Sigmoid colon (tissue), 7 donors: Measurements from ENCODE around the gene TCF12. TPM values are rescaled to one million over a fixed set of nuclear protein-coding genes. Genes with fewer than 3 reads are reported as not detected.

ENCODE experiments used
- DNase-seq: peaks from one replicate; pipeline ENCODE4 v3.0.0-alpha.2; 2019
- H3K27ac ChIP-seq, 4 donors: fragments of 200-600 bp; sonication (generic); one replicate each; pipeline ENCODE4 v1.5.1; 2016 to 2019; ENCODE audit warnings: mild to moderate bottlenecking in 1 of 4
- H3K27me3 ChIP-seq, 3 donors: fragments of 200-600 bp; sonication (generic); one replicate each; pipeline ENCODE4 v1.5.1; 2019; ENCODE audit warnings: mild to moderate bottlenecking in 1 of 3
- H3K36me3 ChIP-seq, 4 donors: fragments of 200-600 bp; sonication (generic); one replicate each; pipeline ENCODE4 v1.5.1; 2016 to 2019
- H3K4me1 ChIP-seq, 4 donors: fragments of 200-600 bp; sonication (generic); one replicate each; pipeline ENCODE4 v1.5.1; 2017 to 2019
- H3K4me3 ChIP-seq, 4 donors: fragments of 200-600 bp; sonication (generic); one replicate each; pipeline ENCODE4 v1.5.1; 2017 to 2019; ENCODE audit warnings: mild to moderate bottlenecking in 2 of 4, moderate library complexity in 1 of 4
- H3K9me3 ChIP-seq, 4 donors: fragments of 200-600 bp in 3 of 4; sonication (generic) in 3 of 4; one replicate each; pipeline versions ENCODE4 v1.5.1 to v1.6.1; 2013 to 2019
- EP300 ChIP-seq, 4 donors: sonication (generic); formaldehyde crosslinking; IDR thresholded peaks; one replicate each; pipeline ENCODE4 v1.6.1; 2017; ENCODE audit warnings: antibody characterized with exemption in 4 of 4
- POLR2A ChIP-seq, 2 donors: fragments of 450-650 bp; IDR thresholded peaks; one replicate each; pipeline ENCODE4 v1.6.1; 2016; ENCODE audit warnings: antibody characterized with exemption in 2 of 2, mild to moderate bottlenecking in 2 of 2, moderate library complexity in 2 of 2
- POLR2AphosphoS5 ChIP-seq, 4 donors: sonication (generic); formaldehyde crosslinking; IDR thresholded peaks; one replicate each; pipeline ENCODE4 v1.6.1; 2017; ENCODE audit warnings: antibody characterized with exemption in 4 of 4
- WGBS, 2 donors: extraction: QIAGEN DNeasy Blood & Tissue Kit; methylation state at CpG; one replicate each; pipeline ENCODE4 v1.1.7; 2013; 5-methylcytosine and 5-hydroxymethylcytosine counted together
- intact Hi-C: fragments of 100-400 bp; cut with DNase I; formaldehyde crosslinking; loops from one replicate; pipeline ENCODE4 v1.15.1; 2023
- polyA plus RNA-seq, 3 donors: library from polyadenylated mRNA; stranded (reverse); fragments of 200-250 nt; gene quantifications; one replicate each; pipeline ENCODE4 v1.2.3, GENCODE V29; 2013
- total RNA-seq, 4 donors: library from RNA; depleted of rRNA; stranded (reverse); fragments of >200 nt; gene quantifications; one replicate each; pipeline ENCODE4 v1.1.0, GENCODE V29; 2016
- TF ChIP-seq, protein P1 (sequence below), 4 experiments: fragments of 450-650 bp in 3 of 4; fragments of 200-600 bp in 1 of 4; IDR thresholded peaks; one replicate each; pipeline ENCODE4 v1.5.1; 2016 to 2019; ENCODE audit warnings: antibody characterized with exemption in 4 of 4, mild to moderate bottlenecking in 3 of 4, moderate library complexity in 2 of 4
- donor health status: healthy with polysubstance abuse.
- donor health status: Bipolar disorder and iron deficiency.
- donor health status: healthy.

Gene TCF12
- total RNA-seq: 100 to 1,000 TPM in 2 of 4 donors, 10 to 100 TPM in 2; 77.8 to 147 (median 119) TPM
- 10 to 100 TPM; 13.2 to 21.8 (median 15.7) TPM for polyA plus RNA-seq

GRCh38 chr15:56918046-56918938, at the start of gene TCF12:
TSS of gene TCF12 (plus strand) at chr15:56918644. CDS start at chr15:56919914, 1,270 bp downstream.
- Histone ChIP-seq H3K36me3 (peaks cover 0 to 14% (median 0%) of the 10 kb centered on the region in 4 donors), H3K4me3 (peak within 1 kb of the TSS; percentile 94 to 99 (median 98)), H3K9me3 (no peaks in the 10 kb centered on the region), H3K27me3 (no peaks in the 10 kb centered on the region), H3K4me1 (peaks cover 0 to 48% (median 25%) of the 10 kb centered on the region in 4 donors), H3K27ac (peak within 1 kb of the TSS; percentile 97 to 100 (median 98))
- WGBS, 2 donors: 1% methylated on average over 97 of the region's 97 CpGs
- TF ChIP-seq POLR2A (IDR thresholded peaks at IDR 0.05) (peak; percentile 20 to 65), EP300 (IDR thresholded peaks at IDR 0.05) (peak in 2 of 4 donors; percentile 34 to 38), POLR2AphosphoS5 (IDR thresholded peaks at IDR 0.05) (peak; percentile 71 to 89 (median 81))
- TF ChIP-seq, protein P1, sequence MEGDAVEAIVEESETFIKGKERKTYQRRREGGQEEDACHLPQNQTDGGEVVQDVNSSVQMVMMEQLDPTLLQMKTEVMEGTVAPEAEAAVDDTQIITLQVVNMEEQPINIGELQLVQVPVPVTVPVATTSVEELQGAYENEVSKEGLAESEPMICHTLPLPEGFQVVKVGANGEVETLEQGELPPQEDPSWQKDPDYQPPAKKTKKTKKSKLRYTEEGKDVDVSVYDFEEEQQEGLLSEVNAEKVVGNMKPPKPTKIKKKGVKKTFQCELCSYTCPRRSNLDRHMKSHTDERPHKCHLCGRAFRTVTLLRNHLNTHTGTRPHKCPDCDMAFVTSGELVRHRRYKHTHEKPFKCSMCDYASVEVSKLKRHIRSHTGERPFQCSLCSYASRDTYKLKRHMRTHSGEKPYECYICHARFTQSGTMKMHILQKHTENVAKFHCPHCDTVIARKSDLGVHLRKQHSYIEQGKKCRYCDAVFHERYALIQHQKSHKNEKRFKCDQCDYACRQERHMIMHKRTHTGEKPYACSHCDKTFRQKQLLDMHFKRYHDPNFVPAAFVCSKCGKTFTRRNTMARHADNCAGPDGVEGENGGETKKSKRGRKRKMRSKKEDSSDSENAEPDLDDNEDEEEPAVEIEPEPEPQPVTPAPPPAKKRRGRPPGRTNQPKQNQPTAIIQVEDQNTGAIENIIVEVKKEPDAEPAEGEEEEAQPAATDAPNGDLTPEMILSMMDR (IDR thresholded peaks at IDR 0.05): peak in 3 of 4 experiments; percentile 13 to 38 (median 18)
- intact Hi-C loops: loop anchor here (1.0 to 5.0 kb wide), 4 partner anchors 31 to 389 kb away; no protein-coding TSS in a partner anchor
- DNase-seq: peak; percentile 97

DNA sequence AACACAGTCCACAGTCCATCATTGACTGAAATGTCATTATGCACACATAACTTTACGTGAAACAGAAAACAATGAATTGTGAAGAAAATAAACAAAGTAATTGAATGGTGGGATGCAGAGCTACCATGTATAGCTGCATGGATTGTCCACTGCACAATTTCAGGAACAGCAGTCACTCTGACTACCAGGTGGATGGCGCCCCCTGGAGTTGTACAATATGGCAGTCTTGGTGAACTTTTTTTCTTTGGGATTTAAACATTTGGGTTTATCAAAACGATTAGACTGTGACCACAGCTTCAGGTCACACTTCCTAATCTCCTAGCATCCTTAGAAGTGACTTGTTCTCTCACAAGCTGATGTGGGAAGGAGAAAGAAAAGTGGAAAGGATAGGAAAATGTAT, 48.9 kb upstream of the TCF12 start:
- no peak overlapping the region for H3K27ac ChIP-seq
- intact Hi-C loops: loop anchor here (1.0 to 5.0 kb wide), 2 partner anchors 48 to 372 kb away; no protein-coding TSS in a partner anchor
- H3K36me3 ChIP-seq: no peaks in the 10 kb centered on the region
- peaks cover 0 to 21% (median 16%) of the 10 kb centered on the region in 4 donors for H3K4me1 ChIP-seq
- 52 to 66% methylated on average over 3 of the region's 3 CpGs for WGBS, 2 donors
- H3K4me3 ChIP-seq: no peak overlapping the region
- no peaks in the 10 kb centered on the region for H3K9me3 ChIP-seq
- no peaks in the 10 kb centered on the region for H3K27me3 ChIP-seq
- peak; percentile 72 for DNase-seq
- TF ChIP-seq EP300 (IDR thresholded peaks at IDR 0.05) (no peak), POLR2AphosphoS5 (IDR thresholded peaks at IDR 0.05) (no peak)
- TF ChIP-seq, protein P1 (IDR thresholded peaks at IDR 0.05): peak; percentile 18 to 51 (median 32)

- H3K4me3 ChIP-seq: no peak overlapping the region
These were observed 47.3 kb upstream of the TCF12 start for GRCh38 chr15:56871185-56871584.

DNA sequence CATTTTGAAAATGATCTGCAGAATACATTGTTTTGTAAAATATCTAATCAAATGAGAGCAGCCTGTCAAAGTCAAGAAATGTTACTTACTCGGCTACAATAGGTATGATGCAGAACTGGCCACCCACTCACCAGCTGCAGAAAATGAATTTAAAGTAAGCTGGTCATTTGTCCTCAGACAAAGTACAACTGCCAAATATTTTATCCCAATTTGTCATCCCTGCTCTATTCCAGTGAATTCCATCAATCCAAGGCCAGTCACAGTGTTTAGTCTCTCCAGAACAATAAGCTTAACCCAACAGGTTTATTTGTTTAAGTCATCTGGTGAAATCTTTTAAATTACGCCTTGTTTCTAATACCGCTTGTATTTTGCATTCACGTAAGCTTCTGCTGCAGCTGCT, 46.6 kb upstream of the TCF12 start:
- DNase-seq: no peak
- Histone ChIP-seq H3K36me3 (no peaks in the 10 kb centered on the region), H3K9me3 (no peaks in the 10 kb centered on the region), H3K4me1 (peaks cover 0 to 21% (median 16%) of the 10 kb centered on the region in 4 donors), H3K27me3 (no peaks in the 10 kb centered on the region), H3K27ac (no peak overlapping the region), H3K4me3 (no peak overlapping the region)
- intact Hi-C loops: no loop called here
- TF ChIP-seq EP300 (IDR thresholded peaks at IDR 0.05): no peak
- TF ChIP-seq, protein P1 (IDR thresholded peaks at IDR 0.05): no peak
- no peak for TF ChIP-seq POLR2AphosphoS5 (IDR thresholded peaks at IDR 0.05)
- no peak for TF ChIP-seq POLR2A (IDR thresholded peaks at IDR 0.05)
- 84 to 89% methylated on average over 4 of the region's 4 CpGs for WGBS, 2 donors

More at GRCh38 chr15:56871185-56871584, 47.3 kb upstream of the TCF12 start:
- no peaks in the 10 kb centered on the region for H3K9me3 ChIP-seq
- no peak overlapping the region for H3K27ac ChIP-seq
- peaks cover 0 to 21% (median 16%) of the 10 kb centered on the region in 4 donors for H3K4me1 ChIP-seq
- H3K27me3 ChIP-seq: no peaks in the 10 kb centered on the region
- intact Hi-C loops: no loop called here
- DNase-seq: no peak
- H3K36me3 ChIP-seq: no peaks in the 10 kb centered on the region
- WGBS, 2 donors: 80 to 92% methylated on average over 1 of the region's 1 CpG
- TF ChIP-seq POLR2A (IDR thresholded peaks at IDR 0.05): no peak
- TF ChIP-seq POLR2AphosphoS5 (IDR thresholded peaks at IDR 0.05): no peak
- TF ChIP-seq, protein P1 (IDR thresholded peaks at IDR 0.05): no peak
